GM12873 (cell line): ENCODE measurements around the gene IGSF3.

Experiments used
- CTCF ChIP-seq: IDR thresholded peaks from 2 replicates; pipeline ENCODE4 v1.5.1; 2012; ENCODE audit warnings: low read depth, mild to moderate bottlenecking, moderate library complexity, low read length, control low read depth; ENCODE audit not compliant: insufficient read depth; ENCODE audit errors: missing control alignments

The IGSF3 gene

DNA sequence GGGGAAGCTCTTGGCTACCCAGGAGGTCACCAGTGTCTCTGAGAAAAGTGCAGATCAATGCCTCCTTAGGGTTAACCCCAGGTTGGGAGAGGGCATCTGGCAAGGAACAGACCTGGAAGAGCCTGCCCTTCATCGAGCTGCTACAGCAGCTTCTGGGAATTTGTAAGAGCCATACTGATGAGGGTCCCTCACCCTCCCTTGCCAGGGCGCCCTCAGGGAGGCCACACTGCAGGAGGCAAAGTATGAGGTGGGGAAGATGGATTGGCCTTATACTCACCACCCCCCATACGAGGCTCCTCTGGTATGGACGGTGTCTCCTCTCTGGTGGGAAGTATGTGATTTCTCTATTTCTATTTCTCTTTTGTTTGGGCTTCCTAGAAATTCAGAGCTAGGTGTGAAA, 13.2 kb downstream of the IGSF3 start:
- no peak for TF ChIP-seq CTCF

- peak; percentile 46 for TF ChIP-seq CTCF
Observed at GRCh38 chr1:116630057-116630456, 37.5 kb downstream of the IGSF3 start.

DNA sequence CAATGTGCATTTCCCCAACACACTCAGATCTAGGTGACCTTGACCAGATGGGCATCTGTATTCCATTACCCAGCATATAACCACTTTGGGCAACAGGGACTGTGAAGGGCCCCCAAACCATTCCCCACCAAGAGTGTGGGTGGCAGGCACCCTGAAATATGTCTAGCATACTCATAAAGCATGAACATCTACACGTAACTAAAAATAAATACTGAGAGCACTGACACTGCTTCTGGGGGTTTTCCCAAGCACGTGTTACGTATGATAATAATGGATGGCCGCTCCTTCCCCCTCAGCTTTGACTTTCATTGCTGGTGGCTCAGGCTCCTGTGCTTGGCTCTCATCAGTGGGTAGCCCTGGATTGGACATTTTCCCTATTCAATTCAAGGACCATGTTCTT, 39.1 kb downstream of the IGSF3 start:
- no peak for TF ChIP-seq CTCF

GRCh38 chr1:116624040-116624439, 43.5 kb downstream of the IGSF3 start:
- no peak for TF ChIP-seq CTCF

DNA sequence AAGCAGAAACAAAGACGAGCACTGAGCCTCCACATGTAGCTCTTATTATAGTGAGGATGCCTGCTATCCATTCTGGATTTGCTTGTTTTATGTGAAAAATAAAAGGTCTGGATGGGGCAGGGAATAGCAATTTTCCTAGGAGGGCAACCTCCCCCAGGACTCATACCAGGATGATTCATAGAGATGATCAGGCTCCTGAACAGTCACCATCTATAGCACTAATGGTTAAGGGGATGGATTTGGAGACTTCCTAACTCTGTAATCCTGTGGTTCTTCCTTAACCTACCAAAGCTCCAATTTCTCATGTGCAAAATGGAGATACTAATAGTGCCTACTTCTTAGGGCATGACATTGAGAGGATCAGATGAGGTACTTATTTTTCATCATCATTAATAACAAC, 62.2 kb downstream of the IGSF3 start:
- TF ChIP-seq CTCF: no peak

DNA sequence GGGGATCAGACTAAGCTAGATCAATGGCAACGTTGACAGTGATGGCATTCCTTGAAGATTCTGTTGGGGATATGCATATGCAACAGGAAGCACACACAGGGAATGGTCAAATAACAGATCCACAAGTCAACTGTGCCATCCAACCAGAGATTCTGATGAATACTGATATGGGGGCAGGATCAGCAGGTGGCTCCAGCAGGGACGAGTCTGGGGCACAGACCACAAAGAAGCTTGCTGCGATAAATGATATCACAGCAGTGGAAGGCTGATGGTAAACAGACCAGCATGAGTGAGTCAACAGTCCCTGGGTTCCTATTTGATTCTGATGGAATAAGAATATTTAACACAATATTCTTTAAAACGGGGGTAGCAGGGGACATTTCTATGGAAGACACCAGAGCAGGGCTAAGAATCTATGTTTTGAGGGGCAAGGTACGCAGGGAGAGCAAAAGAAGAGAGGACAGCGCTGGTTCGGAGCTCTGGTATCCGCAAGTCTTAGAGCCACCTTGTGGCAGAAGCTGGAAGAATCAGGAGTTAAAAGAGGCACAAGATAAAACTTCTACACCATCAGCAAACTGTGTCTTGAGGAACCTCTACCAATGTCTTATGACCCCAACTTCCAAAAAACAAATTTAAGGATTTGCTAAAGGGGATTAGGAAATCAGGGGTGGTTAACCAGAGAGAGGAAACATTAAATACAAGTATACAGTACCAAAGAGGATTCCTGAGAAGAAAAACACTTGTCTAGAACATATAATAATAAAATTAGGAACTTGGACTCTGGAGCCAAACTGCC, 71.4 kb downstream of the IGSF3 start:
- peak; percentile 62 for TF ChIP-seq CTCF

- TF ChIP-seq CTCF: peak; percentile 26
Observed at GRCh38 chr1:116595065-116595840, 72.3 kb downstream of the IGSF3 start.
